GM18907 (cell line): ENCODE results near the gene SUGP1.
"Not testable (repeated sequence)": the region's sequence is repeated elsewhere in the genome, so short reads cannot be mapped to it uniquely, and the experiment has no call there.

ENCODE experiments used
- ATAC-seq: cut with Tn5 transposase; IDR thresholded peaks from one replicate; pipeline ENCODE4 v1.9.1; 2021; ENCODE audit warnings: mild to moderate bottlenecking, moderate library complexity; ENCODE audit not compliant: unreplicated experiment

SUGP1 gene

GRCh38 chr19:19320361-19321140 lies at the start of gene SUGP1, which contains the start of gene MAU2:
Gene SUGP1 (minus strand): TSS chr19:19320509. CDS start chr19:19320496, 13 bp downstream.
Gene MAU2 (plus strand): TSS chr19:19320829. CDS start chr19:19320860, 31 bp downstream.
- peak; percentile 92 for ATAC-seq

- ATAC-seq: no peak
Observed at GRCh38 chr19:19368087-19368486, 47.8 kb upstream of the SUGP1 start.

- ATAC-seq: peak; percentile 80
Observed at GRCh38 chr19:19366434-19367396, 46.4 kb upstream of the SUGP1 start.

- ATAC-seq: no peak
Observed at GRCh38 chr19:19362075-19362474, 41.8 kb upstream of the SUGP1 start.

GRCh38 chr19:19361075-19361594 lies 40.8 kb upstream of the SUGP1 start:
- ATAC-seq: peak; percentile 65

GRCh38 chr19:19356901-19357566 lies 36.7 kb upstream of the SUGP1 start:
- no peak for ATAC-seq

- ATAC-seq: no peak
Observed at GRCh38 chr19:19356500-19356899, 36.2 kb upstream of the SUGP1 start.

- no peak for ATAC-seq
Observed at GRCh38 chr19:19355606-19356139, 35.4 kb upstream of the SUGP1 start.

GRCh38 chr19:19354932-19355331 lies 34.6 kb upstream of the SUGP1 start:
- no peak for ATAC-seq

- no peak for ATAC-seq
Observed at GRCh38 chr19:19354007-19354406, 33.7 kb upstream of the SUGP1 start.

- no peak for ATAC-seq
Observed at GRCh38 chr19:19352823-19353222, 32.5 kb upstream of the SUGP1 start.

GRCh38 chr19:19350756-19351155 lies 30.4 kb upstream of the SUGP1 start:
- not testable (repeated sequence) for ATAC-seq

- no peak for ATAC-seq
Observed at GRCh38 chr19:19349365-19349764, 29.1 kb upstream of the SUGP1 start.

GRCh38 chr19:19348266-19348665 lies 28.0 kb upstream of the SUGP1 start:
- no peak for ATAC-seq

- ATAC-seq: no peak
Observed at GRCh38 chr19:19347401-19348110, 27.2 kb upstream of the SUGP1 start.

- no peak for ATAC-seq
Observed at GRCh38 chr19:19345970-19346369, 25.7 kb upstream of the SUGP1 start.

- ATAC-seq: no peak
Observed at GRCh38 chr19:19345232-19345631, 24.9 kb upstream of the SUGP1 start.

- ATAC-seq: no peak
Observed at GRCh38 chr19:19343762-19344161, 23.5 kb upstream of the SUGP1 start.

GRCh38 chr19:19343016-19343362 lies 22.7 kb upstream of the SUGP1 start:
- ATAC-seq: no peak
